ENCODE measurements around the gene GGN.
A peak's percentile ranks its signal among the peaks of the same experiment; 100 is the strongest.
"Not testable (repeated sequence)": the region's sequence is repeated elsewhere in the genome, so short reads cannot be mapped to it uniquely, and the experiment has no call there.

GGN gene

DNA sequence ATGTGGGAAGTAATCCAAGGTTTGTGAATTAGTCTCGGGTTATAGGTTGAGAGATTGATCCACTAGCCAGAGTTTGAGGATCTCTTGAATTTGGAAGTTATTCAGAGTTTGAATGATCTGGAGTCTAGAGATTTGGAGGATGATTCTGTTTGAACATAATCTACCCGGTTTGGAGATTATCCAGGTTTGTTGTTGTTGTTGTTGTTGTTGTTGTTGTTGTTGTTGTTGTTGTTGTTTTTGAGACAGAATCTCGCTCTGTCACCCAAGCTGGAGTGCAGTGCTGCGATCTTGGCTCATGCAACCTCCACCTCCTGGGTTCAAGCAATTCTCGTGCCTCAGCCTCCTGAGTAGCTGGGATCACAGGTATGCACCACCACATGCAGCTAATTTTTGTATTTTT, 24.1 kb upstream of the GGN start:
- DNase-seq (ENCODE audit: low read depth): not testable (repeated sequence)

DNA sequence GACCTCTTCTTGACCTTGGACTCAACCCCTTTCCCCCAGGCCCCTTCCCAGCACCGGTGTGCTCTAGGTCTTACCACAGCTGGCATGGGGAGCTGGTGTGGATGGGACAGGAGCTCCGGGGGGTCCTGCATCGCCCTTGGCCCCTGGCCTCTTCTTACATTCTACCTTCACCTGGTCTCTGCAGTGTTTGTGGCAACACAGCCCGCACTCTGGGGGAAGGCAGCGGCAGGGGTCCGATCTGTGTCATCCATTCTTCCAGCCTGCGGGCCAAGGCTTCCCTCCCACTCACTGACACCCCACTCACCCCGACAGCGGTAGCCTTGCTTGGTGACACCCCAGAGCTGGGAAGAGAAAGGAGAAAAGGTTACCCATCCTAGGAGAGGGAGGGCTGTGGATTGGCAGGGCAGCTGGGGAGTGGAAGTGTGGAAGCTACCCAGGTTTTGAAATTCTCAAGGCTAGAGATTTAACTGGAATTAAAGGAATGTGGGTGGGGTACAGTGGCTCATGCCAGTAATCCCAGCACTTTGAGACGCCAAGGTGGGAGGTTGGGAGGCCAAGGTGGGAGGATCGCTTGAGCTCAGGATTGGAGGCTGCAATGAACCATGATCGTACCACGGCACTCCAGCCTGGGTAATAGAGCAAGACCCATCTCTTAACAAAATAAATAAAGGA, 23.3 kb upstream of the GGN start:
- DNase-seq (ENCODE audit: low read depth): no peak

DNA sequence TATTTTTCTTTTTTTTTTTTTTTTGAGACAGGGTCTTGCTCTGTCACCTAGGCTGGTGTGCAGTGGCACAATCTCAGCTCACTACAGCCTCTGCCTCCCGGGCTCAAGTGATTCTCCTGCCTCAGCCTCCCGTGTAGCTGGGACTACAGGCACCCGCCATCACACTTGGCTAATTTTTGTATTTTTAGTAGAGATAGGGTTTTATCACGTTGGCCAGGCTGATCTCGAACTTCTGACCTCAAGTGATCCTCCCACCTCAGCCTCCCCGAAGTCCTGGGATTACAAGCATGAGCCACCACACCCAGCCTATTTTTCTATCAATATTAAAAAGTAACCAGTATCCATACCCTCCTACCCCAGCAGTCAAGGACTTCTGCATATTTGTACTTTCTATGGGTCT, 22.6 kb upstream of the GGN start:
- not testable (repeated sequence) for DNase-seq (ENCODE audit: low read depth)

DNA sequence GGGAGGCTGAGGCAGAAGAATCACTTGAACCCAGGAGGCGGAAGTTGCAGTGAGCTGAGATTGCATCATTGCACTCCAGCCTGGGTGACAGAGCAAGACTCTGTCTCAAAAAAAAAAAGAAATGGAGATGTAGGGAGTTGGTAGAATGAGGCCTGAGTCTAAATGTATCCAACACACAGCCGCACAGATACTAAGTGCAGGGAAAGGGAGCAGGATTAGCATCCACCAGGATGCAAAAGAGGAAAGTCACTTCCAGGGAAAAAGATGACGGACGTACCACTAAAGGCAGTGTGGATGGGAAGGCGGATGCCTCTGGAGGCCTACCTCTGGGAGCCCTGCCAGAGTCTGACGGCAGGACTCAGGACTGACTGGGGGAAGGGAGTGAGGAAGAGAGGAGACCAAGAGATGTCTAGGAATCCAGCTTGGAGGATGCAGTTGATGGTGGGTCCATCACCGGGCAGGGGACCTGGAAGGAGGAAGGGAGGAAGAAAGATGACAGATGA, 21.8 kb upstream of the GGN start:
- DNase-seq (ENCODE audit: low read depth): no peak

DNA sequence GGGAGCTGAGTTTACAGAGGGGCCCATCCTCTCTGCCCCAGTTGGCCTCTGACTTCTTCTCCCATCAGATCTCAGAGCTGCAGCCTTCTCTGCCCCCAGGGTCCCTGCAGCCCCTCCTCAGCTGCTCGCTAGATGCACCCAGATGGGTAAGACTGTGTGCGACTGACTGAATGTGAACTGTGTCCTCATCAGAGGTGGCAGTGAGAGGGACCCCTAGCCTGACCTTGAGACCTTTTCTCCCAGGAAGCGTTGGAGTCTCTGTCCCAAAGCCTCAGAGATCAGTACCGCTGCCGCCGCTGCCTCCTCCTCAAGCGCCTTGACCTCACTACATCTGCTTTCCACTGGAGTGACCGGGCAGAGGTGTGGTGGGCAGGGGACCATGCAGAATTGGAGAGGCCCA, 17.4 kb upstream of the GGN start:
- no peak for DNase-seq (ENCODE audit: low read depth)

DNA sequence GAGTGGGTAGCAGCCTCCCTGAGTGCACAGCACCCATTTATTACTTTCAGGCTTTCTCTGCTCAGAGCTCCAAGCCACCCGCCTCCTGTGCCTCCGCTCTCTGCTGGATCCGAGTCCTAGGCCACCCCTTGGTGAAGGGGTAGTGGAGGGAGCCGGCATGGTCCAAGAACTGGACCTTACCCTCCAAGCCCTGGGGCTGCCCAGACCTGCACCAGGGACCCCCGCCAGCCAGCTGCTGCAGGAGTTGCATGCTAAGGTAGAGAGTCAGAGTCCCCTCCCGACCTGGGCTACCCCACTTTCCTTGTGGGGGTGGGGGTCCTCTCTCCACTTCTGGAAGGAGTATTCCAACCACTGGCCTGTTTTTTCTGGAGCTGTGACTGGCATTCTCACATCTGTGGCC, 17.0 kb upstream of the GGN start:
- no peak for DNase-seq (ENCODE audit: low read depth)

DNA sequence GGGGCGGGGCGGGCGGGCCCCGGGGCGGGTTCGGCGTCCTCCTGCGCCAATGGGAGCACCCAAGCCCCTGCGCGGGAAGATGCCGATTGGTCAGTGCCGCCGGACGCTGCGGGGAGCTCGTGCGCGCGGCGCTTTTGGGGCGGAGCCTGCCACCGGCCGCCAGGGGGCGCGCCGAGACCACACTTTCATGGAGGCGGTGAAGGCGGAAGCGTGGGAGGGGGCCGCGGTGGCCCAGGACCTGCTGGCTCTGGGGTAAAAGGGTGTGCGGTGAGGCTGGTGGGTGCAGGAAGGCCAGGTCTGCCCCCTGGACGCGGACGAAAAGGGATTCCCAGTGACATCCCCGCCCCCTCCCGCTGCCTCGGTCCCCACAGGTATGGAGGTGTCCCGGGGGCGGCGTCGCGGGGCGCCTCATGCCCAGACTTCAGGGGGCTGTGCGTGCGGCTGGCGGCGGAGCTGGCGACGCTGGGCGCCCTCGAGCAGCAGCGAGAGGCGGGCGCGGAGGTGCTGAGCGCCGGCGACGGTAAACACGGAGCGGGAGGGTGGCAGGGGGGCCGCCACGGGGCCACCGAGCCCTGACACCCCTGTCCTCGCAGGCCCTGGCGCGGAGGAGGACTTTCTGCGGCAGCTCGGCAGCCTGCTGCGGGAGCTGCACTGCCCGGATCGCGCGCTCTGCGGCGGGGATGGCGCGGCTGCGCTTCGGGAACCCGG, 15.3 kb upstream of the GGN start, which contains the start of gene FAM98C:
Gene FAM98C, plus strand, starts transcription at position 127 of the 708 bp plus-strand sequence. Its CDS starts 61 bp downstream, at position 188.
- DNase-seq (ENCODE audit: low read depth): peak; percentile 93

DNA sequence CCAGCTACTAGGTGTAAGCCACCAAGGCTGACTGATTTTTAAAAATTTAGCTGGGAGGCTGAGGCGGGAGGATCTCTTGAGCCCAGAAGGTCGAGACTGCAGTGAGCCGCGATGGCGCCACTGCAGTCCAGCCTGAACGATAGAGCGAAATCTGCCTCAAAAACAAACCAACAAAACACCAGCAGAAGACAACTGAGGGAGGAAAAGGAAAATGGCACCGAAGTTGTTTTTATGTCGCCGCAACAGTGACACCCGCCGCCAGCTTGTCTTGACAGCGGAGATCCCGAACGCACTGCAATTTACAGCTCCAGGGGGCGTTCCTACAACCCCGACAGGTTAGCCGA, 14.8 kb upstream of the GGN start:
- no peak for DNase-seq (ENCODE audit: low read depth)

DNA sequence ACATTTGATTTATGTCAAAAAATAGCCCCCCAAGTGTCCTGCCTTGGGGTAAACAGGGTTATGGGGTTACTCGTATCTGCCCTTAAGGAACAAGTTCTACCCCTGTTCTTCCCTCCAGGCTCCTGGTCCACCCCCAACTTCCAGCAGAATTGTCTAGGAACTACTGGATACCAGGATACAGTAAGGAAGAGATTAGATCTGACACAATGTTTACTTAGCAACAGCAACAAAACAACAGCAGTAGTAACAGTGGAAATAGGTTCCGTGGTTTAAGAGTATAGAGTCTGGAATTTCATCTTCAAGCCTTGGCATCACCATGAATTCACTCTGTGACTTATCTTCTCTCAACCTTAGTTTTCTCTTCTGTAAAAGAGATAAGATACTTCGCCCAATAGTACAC, 13.3 kb upstream of the GGN start:
- DNase-seq (ENCODE audit: low read depth): no peak

DNA sequence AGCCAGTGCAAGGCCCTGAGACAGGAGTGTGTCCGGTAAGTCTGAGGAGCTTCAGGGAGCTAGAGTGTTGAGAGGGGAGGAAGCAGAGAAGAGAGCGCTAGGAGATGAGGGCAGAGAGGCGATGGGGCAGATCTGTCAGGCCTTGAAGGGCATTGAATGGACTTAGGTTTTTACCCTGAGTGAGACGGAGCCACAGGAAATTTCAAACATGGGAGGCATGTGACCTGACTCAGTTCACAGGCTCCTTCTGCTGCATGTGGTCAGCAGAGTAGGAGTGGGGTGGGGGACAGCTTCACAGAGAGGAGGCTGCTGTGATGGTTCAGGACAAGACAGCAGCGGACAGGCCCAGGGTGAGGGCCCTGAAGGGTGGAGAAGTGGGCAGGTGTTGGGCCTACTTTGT, 12.5 kb upstream of the GGN start:
- DNase-seq (ENCODE audit: low read depth): no peak

DNA sequence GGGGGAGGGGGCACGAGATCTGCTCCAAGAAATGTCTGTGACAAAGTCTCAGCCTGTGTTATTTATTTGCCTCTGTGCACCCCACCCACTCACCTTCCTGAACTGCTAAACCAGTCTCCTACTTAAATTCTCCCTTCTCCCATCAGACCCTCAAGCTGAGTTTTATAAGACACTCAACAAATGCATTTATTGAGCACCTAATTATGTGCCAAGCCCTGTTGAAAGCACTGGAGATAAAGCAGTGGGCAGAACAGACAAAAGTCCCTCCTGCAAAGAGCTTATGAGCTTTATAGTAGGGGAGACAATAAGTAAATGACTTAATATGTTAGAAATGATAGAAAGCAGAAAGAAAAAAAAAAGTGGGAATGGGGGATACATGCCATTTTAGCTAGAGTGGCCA, 11.7 kb upstream of the GGN start:
- DNase-seq (ENCODE audit: low read depth): no peak

DNA sequence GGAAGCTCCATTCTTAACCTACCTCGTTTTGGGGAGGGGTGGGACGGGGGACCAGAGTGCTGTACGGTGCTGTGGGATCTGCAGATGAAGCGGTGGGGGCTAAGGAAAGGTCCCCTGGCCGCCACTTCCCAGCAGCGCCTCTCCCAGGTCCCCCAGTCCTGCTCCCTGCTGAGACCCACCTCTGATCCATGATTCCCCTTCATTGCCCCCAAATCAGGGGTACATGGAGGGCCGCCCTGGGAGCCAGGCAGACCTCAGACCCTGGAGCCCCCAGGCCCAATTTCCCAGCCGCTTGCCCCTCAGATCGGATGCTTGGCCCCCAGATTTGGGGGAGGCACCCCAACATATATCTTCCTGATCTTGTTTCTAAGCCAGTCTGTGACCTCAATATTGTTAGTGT, 11.2 kb upstream of the GGN start:
- DNase-seq (ENCODE audit: low read depth): no peak

DNA sequence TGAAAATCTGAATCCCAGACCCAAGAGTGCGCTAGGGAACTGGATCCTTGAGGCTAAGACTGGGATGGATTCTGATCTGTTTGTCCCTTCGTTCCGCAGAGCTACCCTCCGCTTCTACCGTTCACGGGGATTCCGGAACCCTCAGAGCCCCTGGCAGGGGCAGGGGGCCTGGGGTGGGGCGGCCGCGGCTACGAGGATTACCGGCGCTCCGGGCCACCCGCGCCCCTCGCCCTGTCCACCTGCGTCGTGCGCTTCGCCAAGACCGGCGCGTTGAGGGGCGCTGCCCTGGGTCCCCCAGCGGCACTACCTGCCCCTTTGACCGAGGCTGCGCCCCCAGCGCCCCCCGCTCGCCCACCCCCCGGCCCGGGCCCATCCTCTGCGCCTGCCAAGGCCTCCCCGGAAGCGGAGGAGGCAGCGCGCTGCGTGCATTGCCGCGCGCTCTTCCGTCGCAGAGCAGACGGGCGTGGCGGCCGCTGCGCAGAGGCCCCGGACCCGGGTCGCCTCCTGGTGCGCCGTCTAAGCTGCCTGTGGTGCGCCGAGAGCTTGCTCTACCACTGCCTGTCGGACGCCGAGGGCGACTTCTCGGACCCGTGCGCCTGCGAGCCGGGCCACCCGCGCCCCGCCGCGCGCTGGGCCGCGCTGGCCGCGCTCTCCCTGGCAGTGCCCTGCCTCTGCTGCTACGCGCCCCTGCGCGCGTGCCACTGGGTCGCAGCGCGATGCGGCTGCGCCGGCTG, 7.7 kb upstream of the GGN start:
- DNase-seq (ENCODE audit: low read depth): no peak

DNA sequence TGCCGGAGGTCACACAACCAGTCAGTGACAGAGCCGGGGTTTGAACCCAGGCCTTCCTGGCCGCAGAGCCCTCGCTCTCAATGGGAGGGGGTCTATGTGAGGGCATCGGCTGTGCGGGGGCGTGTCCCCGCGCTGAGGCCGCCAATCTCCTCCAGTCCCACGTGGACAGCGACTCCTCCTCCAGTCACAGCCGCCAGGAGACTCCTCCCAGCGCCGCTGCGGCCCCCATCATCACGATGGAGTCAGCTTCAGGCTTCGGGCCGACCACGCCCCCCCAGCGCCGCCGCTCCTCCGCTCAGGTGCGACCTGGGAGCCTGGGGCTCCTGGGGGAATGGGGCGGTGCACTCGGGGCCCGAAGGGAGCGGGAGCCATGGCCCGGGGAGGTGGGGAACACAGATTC, 6.7 kb upstream of the GGN start:
- DNase-seq (ENCODE audit: low read depth): peak; percentile 30

DNA sequence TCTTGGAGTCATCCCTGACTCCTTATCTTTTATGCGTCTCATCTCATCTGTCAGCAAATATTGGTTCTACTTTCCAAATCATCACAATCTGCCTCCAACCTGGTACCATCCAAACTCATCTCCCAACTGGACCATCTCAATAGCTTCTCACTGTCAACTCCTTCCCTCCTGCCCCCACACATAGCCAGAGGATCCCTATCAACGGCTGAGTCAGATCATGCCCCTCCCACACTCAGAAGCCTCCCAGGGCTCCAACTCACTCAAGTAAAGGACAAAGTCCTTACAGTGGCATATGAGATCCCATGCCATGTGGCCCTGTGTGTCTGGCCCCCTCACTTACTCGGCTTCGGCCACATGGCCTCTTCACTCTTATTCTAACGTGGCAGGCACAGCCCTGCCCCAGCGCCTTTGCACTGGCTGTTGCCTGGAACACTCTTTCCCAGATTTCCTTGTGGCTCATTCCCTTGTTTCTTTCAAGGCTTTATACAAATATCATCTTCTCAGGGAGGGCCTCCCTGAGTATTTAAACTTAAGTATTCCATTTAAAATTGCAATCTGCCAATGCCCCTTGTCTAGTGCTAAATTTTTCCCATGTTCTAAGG, 5.0 kb upstream of the GGN start:
- DNase-seq (ENCODE audit: low read depth): no peak

DNA sequence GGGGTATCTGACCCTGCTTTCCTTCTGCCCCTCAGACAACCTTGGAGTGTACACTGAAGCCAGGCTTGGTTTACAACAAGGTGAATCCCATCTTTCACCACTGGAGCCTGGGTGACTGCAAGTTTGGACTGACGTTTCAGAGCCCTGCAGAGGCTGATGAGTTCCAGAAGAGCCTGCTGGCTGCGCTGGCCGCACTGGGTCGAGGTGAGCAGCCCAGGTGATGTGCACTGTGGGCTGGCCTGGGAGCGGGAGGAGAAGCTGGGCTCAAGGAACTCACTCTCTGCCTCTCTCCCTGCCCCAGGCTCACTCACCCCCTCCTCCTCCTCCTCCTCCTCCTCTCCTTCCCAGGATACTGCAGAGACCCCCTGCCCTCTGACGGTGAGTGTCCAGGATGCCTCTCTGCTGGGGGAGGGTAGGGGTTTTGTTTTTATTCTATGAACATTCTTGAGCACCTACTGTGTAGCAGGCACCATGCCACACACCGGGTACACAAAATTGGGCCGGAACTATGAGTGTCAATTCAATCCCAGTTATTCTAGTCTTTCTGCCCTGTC, 4.2 kb upstream of the GGN start:
- no peak for DNase-seq (ENCODE audit: low read depth)

DNA sequence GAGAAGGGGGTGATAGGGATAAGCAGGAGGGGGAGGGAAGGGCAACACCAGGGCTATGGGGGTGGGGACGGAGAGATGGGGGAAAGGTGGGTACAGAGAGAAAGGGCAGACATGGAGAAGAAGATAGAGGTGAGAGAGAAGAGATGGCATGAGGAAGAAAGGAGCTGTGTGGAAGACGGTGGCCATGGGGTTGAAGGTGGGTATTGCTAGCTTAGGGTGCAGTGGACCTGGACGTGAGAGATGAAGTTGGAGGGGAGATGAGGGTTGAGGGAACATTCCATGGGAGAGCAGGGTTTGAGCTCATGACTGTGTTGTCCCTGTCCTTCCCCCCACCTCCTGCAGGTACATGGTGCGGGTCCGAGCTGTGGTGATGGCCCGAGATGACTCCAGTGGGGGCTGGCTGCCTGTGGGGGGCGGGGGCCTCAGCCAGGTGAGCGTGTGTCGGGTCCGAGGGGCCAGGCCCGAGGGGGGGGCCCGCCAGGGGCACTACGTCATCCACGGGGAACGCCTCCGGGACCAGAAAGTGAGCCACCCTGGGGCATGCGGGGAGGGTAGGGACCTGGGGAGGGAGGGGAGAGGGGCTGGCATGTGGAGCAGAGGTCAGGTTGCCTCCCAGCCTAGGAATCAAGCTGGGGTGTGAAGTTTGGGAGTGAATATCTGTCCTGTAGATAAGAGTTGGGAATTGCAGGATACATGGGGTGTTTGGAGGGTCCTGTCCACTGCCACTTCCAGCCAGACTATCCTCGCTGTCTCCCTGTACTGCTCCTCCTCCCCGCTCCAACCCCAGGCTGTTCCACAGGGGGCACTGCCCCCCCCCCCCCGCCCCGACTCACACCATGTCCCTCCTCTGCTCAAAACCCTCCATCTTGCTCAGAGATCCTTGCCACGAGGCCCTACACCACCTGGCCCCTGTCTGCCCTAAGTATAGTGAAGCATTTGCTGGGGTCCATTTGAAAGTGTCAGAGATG, 2.4 kb upstream of the GGN start:
- DNase-seq (ENCODE audit: low read depth): no peak

DNA sequence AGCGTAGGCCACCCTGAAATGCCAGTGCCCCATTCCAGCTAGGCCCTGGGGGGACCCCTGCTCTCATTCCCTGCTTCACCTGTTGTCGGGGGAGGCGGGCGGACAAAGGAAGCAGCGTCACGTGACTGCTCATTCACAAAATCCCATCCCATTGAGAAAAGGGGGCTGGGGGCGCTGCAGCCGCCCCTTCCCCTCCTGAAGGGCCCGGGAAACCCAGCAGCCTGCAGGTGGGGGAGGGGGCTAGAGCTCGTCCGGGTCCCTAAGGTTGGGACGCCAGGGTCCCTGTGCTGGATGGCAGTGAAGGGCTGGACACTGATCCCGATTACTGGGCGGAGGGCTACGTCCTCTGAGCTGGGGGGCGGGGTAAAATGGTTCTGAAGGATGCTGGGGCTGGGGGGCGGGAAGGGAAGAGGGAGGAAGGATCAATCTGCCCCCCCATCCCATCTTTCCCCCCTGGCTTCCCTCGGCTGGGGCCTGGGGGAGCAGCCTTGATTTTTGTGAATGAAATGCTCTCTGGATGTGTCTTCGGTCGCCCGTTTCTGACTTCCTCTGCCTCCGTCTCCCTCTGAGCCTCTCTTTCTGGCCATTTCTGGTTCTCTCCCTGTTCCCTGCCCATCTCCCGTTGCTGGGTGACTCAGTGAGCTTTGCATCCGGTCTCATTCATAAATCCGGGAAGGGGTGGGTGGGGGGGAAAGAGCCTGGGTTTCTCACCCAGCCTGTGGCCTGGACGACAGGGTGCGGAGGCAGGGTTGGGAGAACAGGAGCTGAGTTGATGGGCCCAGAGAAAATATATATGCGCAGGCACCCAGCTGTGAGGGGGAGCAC, 1.5 kb upstream of the GGN start:
- DNase-seq (ENCODE audit: low read depth): no peak

DNA sequence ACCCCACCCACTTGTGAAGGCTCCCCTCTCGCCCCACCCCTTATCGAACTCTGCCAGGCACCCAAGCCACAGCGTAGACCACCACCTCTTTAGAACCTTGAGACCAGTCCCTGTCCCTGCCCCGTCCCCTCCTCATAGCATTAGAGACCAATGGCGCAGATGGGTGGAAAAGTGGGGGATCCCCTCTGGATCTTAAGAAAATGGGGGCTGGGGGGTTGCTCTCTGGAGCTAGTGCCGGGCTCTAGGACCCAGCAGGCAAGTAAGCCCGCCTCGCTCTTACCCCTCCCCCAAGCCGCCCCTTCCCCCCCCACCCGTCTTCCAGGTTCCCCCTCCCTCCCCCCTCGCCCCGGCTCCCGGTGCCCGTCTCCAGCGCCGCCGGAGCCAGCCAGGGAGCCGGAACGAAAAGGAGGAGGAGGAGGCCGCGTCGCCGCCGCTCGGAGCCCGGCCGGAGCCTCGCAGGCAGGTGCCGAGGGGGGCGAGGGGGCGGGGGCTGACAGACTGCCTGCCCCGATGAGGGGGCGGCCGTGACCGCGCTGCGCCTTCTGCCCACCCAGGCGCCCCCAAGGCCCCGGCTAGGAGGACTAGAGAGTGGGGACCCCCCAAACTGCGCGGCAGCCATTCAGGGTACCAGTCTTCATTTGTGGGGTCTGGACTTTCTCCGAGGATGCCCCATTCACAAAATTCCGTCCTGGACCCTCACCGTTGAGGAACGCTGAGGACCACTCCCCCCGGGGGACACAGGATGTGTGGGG, 691 bp upstream of the GGN start, which contains the start of gene SPRED3:
Gene SPRED3, plus strand, starts transcription at position 349 of the 752 bp plus-strand sequence. CDS start 1,606 bp downstream, outside the sequence.
- DNase-seq (ENCODE audit: low read depth): no peak
